GM19468 (cell line): ENCODE measurements around the gene EXOC6B.

Experiments
- ATAC-seq: cut with Tn5 transposase; IDR thresholded peaks from one replicate; pipeline ENCODE4 v1.9.1; 2021; ENCODE audit warnings: mild to moderate bottlenecking, moderate library complexity, moderate number of reproducible peaks; ENCODE audit not compliant: unreplicated experiment; ENCODE audit errors: extremely low read depth

Gene EXOC6B

DNA sequence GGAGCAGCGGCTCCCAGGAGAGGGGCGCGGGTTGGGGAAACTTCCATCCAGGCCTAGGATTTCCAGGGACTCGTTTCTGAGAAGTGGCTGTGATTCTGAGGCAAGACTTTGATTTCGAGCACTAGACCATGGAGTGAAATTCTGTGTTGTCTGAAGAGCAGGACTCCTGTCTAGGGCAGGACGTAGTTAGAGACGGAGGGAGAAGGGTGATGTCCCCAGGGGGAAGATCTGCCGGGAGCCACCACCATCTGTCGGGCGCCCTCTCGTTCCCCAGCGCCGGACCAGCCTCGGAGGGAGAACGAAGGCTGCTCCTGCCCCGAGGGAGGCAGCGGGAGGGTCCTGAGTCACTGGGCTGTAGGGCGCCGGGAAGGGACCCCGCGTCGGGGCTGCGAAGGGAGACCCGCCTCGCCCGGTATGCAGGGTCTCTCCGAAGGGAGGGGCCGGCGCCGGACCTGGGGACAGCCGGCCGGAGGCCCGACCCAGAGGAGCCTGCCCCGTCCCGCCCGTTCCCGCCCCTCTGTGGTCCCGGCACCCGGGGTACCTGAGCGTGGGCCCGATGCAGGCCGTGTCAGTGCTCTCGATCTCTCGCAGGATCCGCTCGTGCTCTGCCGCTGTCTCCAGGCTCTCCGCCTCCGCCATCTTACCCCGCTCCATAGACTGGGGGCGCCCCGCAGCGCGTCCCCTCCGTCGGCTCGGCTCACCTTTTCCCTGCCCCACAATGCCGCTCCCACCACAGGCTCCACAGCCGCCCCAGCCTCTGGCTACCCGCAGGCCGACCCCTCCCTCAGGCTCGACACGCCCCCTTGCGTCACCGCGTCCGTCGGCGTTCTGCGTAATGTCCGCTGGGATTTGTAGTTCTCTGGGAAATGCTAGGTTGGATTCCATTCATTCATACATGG lies at the start of gene EXOC6B:
TSS of gene EXOC6B (minus strand) at position 777 of the 899 bp plus-strand sequence.
- ATAC-seq, result peak; percentile 78

DNA sequence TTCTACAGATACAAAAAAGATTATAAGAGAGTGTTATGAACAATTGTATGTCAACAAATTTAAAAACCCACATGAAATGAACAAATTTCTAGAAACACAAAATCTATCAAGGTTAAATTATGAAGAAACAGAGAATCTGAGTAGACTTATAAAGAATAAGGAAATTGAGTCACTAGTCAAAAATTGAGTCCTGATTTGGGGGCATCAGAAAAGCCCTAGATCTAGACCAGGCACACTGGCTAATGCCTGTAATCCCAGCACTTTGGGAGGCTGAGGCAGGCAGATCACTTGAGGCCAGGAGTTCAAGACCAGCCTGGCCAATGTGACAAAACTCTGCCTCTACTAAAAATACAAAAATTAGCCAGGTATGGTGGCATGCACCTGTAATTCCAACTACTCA lies 46.0 kb upstream of the EXOC6B start:
- no peak for ATAC-seq

DNA sequence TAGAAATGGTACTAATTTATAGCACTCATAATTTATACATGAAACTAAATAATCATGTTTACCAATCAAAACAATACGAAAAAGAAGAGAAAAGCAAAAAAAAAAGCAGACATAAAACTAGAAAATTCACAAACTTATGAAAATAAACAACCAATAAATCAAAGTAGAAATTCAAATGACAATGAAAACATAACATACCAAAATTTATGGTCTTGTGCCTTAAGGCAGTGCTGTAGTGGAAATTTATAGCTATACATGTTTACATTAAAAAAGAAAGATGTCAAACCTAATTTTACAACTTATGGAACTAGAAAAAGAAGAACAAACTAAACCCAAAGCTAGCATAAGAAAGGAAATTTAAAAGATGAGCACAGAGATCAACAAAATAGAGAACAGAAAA lies 45.2 kb upstream of the EXOC6B start:
- no peak for ATAC-seq

DNA sequence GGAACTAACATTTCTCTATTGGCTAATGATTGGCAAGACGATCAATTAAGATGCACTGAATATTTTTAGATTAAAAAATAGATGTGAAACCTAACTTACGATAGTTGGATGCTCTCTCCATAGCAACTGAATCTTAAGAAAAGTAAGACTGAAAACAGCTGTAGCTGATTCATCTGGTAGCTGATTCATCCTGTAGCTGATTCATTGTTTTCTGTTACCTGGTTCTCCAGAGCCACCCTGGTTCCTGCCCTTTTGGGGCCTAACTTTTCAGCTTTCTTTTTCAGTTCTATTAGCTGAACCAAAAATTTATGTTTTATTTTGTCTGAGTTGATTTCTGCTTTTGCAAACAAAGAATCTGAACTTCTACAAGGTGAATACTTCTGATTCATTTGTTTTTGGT lies 38.7 kb upstream of the EXOC6B start:
- ATAC-seq, result peak; percentile 21

DNA sequence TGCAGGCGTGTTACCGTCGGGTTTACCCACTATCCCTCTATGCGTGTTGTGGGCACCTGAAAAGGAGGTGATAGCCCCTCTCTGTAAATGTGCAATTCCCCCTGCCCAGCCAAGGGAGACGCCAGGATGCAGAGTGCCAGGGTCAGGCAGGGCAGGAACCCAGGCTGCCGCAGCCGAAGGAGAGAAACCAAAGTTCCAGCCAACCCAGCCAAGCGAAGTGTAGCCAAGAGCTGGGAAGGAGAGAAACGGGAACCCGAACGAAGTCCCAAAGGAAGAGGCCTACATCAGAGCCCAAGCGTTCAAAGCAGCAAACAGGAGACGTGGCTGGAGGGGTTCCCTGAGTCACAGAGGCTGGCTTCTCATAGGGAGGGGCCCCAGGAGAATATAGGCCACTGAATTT lies 37.2 kb upstream of the EXOC6B start:
- ATAC-seq, result no peak

DNA sequence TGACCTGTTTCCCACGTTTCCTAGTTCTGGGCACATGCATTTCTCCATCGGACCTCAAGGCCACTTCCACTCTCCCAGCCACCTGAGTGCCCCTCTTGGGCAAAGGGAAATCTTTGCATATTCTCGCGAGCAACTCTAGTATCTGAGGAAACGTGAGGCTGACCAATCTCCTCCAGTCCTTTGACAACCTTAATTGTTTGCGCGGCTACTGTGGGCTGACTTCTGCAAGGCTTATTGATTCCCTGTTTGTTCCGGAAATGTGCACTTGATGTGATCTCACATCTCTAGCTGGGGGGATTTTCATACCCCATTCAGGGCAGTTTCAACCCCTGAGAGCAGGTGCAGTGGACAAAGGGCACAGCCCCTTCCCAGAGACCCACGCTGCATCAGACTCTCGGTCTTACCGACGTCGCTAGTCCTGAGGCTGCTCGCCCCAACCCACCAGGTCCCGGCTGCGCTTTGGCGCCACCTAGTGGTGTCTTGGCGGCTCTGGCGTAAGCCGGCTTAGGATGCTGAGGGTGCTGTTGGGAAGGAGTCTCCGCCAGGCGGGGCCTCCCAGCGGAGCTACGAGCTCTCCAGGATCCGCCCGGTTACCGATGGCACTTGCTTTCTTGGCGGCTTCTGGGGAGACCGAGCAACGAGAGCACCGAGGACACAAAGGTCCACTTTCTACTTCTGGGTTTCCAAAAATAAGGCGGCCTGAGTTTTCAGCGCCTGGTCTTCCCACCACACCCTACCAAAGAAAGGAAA lies 36.6 kb upstream of the EXOC6B start:
- ATAC-seq, result peak; percentile 74

DNA sequence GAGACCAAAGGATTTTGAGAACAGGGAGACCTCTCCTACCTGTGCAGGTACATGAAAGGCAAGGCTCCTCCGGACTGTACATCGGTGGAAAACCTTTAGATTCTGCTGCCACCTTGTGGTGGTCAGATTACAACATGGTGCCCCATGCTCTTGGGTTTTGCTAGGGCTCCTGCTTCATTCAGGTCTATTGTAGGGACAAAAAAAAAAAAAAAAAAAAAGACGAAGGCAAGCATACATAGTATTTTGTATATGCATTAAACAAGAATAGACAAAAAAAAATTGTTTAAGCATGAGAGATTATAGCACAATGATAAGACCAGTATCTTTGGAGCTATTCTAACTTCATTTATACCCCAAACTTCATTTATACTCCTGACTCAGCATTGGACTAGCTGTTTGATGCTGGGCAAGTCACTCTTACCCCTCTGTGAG lies 34.0 kb upstream of the EXOC6B start:
- ATAC-seq, result no peak

DNA sequence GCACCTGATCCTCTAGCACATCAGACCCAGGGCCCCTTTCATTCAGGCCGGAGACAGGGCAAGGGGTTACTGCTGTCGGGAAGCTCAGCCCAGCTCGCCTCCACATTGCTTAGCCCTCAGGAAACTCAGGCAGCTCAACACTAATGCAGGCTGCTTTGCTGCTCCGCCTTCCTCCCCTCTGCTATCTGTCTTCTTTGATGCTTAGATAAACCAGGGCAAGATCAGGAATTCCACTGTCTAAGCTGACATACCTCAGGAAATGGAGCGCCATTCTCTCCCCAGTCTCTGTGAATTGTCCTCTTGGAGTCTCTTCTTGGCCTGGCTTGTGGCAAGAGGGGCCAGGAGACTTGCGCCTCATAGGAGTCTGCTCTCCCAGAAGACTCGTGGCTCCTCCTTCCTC lies 25.5 kb upstream of the EXOC6B start:
- no peak for ATAC-seq

DNA sequence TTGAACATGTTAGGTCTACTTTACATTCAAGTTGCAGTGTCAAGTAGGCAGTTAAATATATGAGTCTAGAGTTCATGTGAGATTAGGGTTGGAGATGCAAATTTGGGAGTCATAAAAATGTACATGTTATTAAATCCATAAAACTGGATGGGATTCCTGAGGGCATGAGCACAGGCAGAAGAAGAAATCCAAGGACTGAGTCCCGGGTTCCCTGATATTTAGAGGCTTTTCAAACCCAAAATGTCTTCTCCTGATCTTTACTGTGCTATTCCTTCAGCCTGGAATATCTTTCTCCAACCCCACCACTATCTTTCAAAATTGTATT lies 23.3 kb upstream of the EXOC6B start:
- ATAC-seq, result no peak

DNA sequence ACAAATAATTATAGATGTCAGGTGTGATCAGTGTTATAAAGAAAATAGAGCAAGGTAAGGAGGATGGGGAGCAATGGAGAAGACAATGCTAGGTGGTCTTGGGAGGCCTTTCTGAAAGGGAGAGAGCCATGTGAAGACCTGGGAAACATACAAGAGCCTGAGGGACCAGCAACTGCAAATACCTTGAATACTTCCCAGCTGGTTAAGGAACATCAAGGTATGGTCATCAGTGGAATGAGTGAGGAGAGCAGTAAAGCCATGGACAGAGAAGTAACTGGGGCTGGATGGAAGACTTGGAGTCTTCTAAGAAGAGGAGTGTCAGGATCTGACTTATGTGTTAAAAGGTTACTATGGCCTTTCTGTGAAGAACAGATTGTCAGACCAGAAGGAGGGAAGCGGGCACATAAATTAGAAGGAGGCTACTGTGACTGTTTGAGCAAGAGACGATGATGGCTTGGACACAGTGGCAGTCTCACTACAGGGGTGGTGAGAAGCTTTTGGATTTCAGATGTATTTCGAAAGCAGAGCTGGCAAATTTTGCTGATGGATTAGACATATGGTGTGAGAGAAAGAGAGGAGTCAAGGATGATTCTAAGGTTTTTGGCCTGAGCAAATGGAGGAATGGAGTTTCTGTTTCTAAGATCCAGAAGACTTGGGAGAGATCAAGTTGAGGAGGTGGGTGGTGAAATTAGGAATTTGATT lies 22.8 kb upstream of the EXOC6B start:
- no peak for ATAC-seq

DNA sequence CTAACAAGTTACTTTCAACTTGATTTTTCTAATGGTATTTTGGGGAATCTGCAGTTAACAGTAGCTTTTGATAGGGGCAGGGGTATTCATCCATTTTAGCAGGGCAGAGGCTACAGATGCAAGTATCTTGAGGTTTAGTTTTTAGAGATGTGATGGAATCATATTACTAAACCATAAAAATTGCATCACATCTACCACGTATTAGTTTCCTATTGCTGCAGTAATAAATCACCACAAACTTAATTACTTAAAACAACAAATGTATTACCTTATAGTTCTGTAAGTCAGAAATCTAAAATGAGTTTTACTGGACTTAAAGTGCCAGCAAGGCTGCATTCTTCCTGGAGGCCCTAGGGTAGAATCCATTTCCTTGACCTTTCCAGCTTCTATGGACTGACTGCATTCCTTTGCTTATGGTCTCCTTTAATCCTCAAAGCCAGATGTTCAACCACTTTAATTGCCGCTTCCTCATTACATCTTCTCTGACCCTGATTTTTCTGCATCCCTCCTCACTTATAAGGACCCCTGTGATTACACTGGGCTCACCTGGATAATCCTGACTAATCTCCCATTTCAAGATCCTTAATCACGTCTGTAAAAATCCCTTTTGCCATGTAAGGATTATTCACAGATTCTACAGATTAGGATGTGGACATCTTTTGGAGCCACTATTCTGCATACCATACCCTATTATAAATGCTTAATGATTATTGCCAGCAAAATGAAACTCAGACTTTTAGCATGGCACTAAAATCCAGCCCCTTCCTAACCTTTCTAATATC lies 21.9 kb upstream of the EXOC6B start:
- ATAC-seq, result no peak

DNA sequence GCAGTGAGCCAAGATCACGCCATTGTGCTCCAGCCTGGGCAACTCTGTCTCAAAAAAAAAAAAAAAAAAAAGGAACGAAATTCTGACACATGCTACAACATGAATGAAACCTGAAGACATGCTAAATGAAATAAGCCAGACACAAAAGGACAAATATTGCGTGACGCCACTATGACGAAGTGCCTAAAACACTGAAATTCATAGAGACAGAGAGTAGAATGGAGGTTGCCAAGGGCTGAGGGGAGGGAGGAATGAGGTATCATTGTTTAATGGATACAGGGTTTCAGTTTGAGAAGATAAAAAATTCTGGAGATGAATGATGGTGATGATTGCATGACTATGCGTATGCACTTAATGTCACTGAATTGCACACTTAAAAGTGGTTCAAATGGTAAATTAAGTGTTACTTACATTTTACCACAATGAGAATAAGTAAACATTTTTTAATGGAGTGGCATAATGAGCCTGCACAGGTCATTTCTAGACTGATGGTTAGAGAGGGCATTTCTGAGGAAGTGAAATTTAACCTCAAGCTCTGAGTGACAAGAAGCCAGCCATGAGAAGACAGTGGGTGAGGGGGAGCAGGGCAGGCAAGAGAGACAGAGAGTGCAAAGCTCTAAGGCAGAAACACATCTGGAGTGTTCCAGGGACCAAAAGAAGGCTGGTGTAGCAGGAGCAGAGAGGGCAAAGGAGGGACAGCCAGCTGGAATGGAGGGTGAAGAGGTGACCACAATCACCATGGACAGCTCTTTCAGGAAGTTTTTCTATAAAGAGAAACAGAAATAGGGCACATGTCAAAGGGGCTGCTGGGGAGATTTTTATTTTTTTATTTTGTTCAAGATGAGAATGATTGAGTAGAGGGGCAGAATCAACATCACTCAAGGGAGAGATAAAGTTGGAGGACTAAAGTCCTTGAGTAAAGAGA lies 20.6 kb upstream of the EXOC6B start:
- ATAC-seq, result peak; percentile 94

DNA sequence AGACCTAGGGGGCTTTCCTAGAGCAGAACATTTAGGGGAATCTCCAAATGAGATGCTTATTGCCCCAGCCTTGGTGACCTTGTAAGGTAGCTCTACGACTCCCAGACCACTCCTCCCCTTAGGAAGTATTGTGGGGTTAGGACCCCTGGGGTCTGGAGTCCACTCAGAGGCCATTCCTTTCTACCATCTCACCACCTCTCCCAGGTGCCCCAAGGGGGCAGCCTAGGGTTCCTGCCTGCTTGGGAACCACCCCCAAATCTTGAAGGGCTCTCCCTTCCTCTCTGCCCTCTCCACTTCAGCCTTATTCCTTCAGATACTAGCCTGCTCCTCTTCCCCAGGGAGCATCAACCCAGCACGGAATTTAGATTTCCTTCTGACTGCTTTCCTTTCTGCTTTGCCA lies 17.5 kb upstream of the EXOC6B start:
- ATAC-seq, result no peak

DNA sequence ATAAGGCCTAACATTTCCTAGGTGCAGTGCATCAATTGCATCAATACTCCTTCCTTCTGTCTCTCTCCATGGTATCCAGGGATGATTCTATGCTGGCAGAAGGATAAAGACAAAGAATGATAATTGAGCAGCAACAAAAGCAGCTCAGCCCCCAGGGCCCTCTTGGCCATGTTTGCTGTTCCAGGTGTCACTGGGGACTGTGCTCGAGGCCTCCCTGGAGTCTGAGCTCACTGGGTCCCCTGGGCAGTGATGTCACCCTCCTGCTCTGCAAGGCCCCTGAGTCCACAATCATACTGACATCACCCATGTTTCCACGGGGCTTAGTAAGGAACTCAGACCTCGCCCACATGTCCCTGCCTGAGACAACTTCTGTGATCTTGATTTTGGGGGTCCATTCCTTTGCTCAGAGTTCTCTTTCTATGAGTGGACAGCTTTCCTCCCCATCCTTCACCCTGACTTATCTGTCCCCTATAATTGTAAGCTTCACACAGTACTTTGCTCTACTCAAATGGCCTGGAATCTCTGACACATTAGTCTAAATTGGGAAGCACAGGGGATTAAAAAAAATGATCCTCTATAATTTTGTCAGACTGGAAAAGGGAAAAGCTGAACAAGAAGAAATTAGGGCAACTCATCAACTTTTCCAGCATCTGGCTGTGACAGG lies 15.8 kb upstream of the EXOC6B start:
- ATAC-seq, result no peak

DNA sequence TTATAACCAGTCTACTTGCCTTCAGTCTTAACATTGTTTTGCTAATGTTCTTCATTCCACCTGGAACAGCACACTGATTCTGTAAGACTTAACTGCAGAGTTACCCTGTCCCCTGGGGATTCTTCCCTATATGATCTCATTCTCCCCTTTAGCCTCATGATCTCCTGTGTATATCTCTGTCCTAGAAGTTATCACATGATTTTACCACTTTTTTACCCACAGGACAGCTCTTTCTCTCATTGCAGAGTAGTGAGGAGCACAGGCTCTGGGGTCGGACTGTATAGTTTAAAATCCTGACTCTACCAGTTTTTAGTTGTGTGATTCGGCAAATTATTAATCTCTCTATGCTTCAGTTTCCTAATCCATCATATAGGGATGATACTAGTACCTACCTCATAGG lies 14.2 kb upstream of the EXOC6B start:
- no peak for ATAC-seq

DNA sequence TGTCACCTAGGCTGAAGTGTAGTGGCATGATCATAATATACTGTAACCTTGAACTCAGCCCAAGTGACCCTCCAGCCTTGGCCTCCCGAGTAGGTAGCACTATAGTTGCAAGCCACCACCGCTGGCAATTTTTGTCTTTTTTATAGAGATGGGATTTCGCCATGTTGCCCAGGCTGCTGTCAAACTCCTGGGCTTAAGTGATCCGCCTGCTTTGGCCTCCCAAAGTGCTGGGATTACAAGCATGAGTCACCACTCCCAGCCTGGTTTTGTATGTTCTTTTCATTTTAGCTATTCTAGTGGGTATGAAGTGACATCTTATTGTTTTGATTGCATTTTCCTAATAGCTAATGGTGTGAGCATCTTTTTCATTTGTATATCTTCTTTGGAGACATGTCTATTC lies 11.3 kb upstream of the EXOC6B start:
- no peak for ATAC-seq

DNA sequence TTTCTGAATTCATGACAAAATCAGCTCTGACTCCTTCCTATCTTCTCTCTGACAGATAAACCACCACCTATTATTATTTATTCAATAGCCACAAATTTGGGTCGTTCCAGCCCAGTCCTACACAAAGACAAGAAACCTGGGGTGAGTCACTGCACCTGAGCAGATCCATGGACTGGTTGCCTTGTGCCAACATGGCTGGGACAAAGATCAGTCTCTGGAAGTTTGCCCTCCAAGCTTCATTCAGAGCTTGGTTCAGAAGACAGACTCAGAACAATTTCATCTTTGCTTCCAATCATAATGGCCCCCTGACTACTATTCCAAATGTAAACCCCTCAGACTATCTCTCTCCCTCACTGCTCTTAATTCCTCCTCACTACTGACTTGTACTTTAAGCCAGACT lies 9.6 kb upstream of the EXOC6B start:
- no peak for ATAC-seq

DNA sequence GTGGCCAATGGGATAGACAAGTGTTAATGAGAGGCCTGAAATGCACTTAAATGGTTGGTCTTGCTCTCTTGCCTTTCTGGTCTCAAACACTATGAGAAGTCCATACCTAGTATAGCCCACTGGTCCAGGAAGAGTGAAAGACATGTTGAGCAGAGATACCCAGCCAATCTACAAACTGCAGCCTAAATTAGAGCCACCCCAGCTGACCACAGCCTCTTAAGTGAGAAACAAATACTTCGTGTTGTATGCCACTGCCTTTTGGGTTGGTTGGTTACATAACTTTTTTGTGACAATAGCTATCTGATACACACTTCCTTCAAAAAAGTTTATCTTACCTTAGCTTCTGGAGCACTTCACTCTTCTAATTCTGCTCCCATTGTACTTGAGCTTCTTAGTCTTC lies 8.8 kb upstream of the EXOC6B start:
- no peak for ATAC-seq
